NOMO-1 treated with DMSO at 0.1 percent for 48 hours (cell line): ENCODE data around the gene BLTP2.
"Not testable (repeated sequence)": the region's sequence is repeated elsewhere in the genome, so short reads cannot be mapped to it uniquely, and the experiment has no call there.

Source experiments
- DNase-seq: peaks from one replicate; lab custom pipeline; 2025; ENCODE audit not compliant: unreplicated experiment; lab: John Stamatoyannopoulos, UW

BLTP2 gene

GRCh38 chr17:28648698-28649097 lies 3.7 kb upstream of the BLTP2 start:
- DNase-seq, result no peak

- no peak for DNase-seq
These were observed 1.2 kb upstream of the BLTP2 start for GRCh38 chr17:28646039-28646754.

GRCh38 chr17:28645576-28645939 lies 600 bp upstream of the BLTP2 start:
- no peak for DNase-seq

GRCh38 chr17:28643983-28644786 lies 773 bp downstream of the BLTP2 start:
- peak; percentile 69 for DNase-seq

- DNase-seq, result no peak
These were observed 3.4 kb downstream of the BLTP2 start for GRCh38 chr17:28641579-28641978.

- no peak for DNase-seq
These were observed 9.5 kb downstream of the BLTP2 start for GRCh38 chr17:28635506-28635905.

- DNase-seq, result no peak
These were observed 10.6 kb downstream of the BLTP2 start for GRCh38 chr17:28634206-28634865.

GRCh38 chr17:28626818-28627217 lies 18.1 kb downstream of the BLTP2 start:
- DNase-seq, result no peak

- DNase-seq, result no peak
These were observed 20.8 kb downstream of the BLTP2 start for GRCh38 chr17:28624148-28624547.

GRCh38 chr17:28623696-28624095 lies 21.3 kb downstream of the BLTP2 start:
- no peak for DNase-seq

- DNase-seq, result no peak
These were observed 22.8 kb downstream of the BLTP2 start for GRCh38 chr17:28622186-28622585.

- no peak for DNase-seq
These were observed 24.9 kb downstream of the BLTP2 start for GRCh38 chr17:28620010-28620409.

- no peak for DNase-seq
These were observed 26.5 kb downstream of the BLTP2 start for GRCh38 chr17:28618464-28618863.

GRCh38 chr17:28616281-28616680 lies 28.7 kb downstream of the BLTP2 start:
- DNase-seq, result no peak

- DNase-seq, result no peak
These were observed 29.6 kb downstream of the BLTP2 start for GRCh38 chr17:28615260-28615940.

- DNase-seq, result no peak
These were observed 31.0 kb downstream of the BLTP2 start, which contains the start of gene RSKR for GRCh38 chr17:28613931-28614381. Gene RSKR, minus strand, starts transcription at chr17:28614185. Its CDS starts 24 bp downstream, at chr17:28614161.

- no peak for DNase-seq
These were observed 31.8 kb downstream of the BLTP2 start for GRCh38 chr17:28612936-28613872.

GRCh38 chr17:28612531-28612930 lies 32.4 kb downstream of the BLTP2 start:
- DNase-seq, result no peak

- DNase-seq, result no peak
These were observed 34.6 kb downstream of the BLTP2 start for GRCh38 chr17:28610376-28610775.

- DNase-seq, result not testable (repeated sequence)
These were observed 40.9 kb downstream of the BLTP2 start for GRCh38 chr17:28604031-28604430.
